Heart right ventricle (tissue), 16 donors: Measurements from ENCODE around the gene FGF9. TPM values are rescaled to one million over a fixed set of nuclear protein-coding genes. Genes with fewer than 3 reads are reported as not detected.

Experiments
- ATAC-seq, 8 donors: fragments of 200-7000 bp; cut with Tn5 transposase; one replicate each; pipeline ENCODE4 v1.9.1; 2020; ENCODE audit warnings: mild to moderate bottlenecking in 8 of 8, moderate library complexity in 8 of 8, moderate number of reproducible peaks in 1 of 8
- DNase-seq, 2 donors: peaks; one replicate each; pipeline ENCODE4 v3.0.0-alpha.2; 2020
- H3K27ac ChIP-seq, 10 donors: fragments of 200-600 bp; sonication (generic) in 2 of 10; one replicate each; pipeline versions ENCODE4 v1.5.0 to v1.8.0; 2020 to 2022; ENCODE audit warnings: mild to moderate bottlenecking in 3 of 10
- H3K27me3 ChIP-seq, 7 donors: fragments of 200-600 bp; one replicate each; pipeline ENCODE4 v1.8.0; 2021 to 2022; ENCODE audit warnings: mild to moderate bottlenecking in 2 of 7
- H3K36me3 ChIP-seq, 9 donors: fragments of 200-600 bp; sonication (generic) in 1 of 9; one replicate each; pipeline versions ENCODE4 v1.5.0 to v1.8.0; 2020 to 2022; ENCODE audit warnings: mild to moderate bottlenecking in 2 of 9
- H3K4me1 ChIP-seq, 9 donors: fragments of 200-600 bp; sonication (generic) in 1 of 9; one replicate each; pipeline versions ENCODE4 v1.5.0 to v1.8.0; 2020 to 2022; ENCODE audit warnings: mild to moderate bottlenecking in 4 of 9
- H3K4me3 ChIP-seq, 10 donors: fragments of 200-600 bp; sonication (generic) in 2 of 10; one replicate each; pipeline versions ENCODE4 v1.5.0 to v1.8.0; 2020 to 2022; ENCODE audit warnings: mild to moderate bottlenecking in 7 of 10, moderate library complexity in 2 of 10
- H3K9me3 ChIP-seq, 11 donors: fragments of 200-600 bp in 10 of 11; sonication (generic) in 2 of 11; one replicate each; pipeline versions ENCODE4 v1.5.0 to v1.8.0; 2013 to 2022; ENCODE audit warnings: mild to moderate bottlenecking in 2 of 11, control low read depth in 1 of 11, moderate library complexity in 1 of 11
- WGBS, 2 donors: extraction: QIAGEN DNeasy Blood & Tissue Kit; methylation state at CpG; one replicate each; pipeline ENCODE4 v1.1.7; 2013; ENCODE audit warnings: inconsistent platforms in 1 of 2; 5-methylcytosine and 5-hydroxymethylcytosine counted together
- intact Hi-C, 10 donors: fragments of 100-400 bp; cut with DNase I; formaldehyde crosslinking; loops; one replicate each; pipeline versions ENCODE4 v1.11.1 to v1.14.2; 2022
- polyA plus RNA-seq, 2 donors: library from polyadenylated mRNA; stranded (reverse); fragments of 200-250 nt; gene quantifications; one replicate each; pipeline ENCODE4 v1.2.3, GENCODE V29; 2013
- total RNA-seq, 10 donors: library from RNA; stranded (reverse); fragmentation: NEBNext Ultra II Directional in 3 of 10; extraction: Animal tissue kit (Norgen Biotek cat#: 25700) in 3 of 10; gene quantifications; one replicate each; pipeline versions ENCODE4 v1.2.1 to v1.2.4, GENCODE V29; 2021 to 2023
- TF ChIP-seq, protein P1 (sequence below), 9 donors: fragments of 200-600 bp; sonication (generic) in 2 of 9; IDR thresholded peaks; one replicate each; pipeline versions ENCODE4 v1.5.0 to v1.8.0; 2021 to 2022; ENCODE audit warnings: antibody characterized with exemption in 9 of 9, mild to moderate bottlenecking in 5 of 9, moderate library complexity in 1 of 9
- donor health status: Arrhythmogenic right ventricular cardiomyopathy.
- donor health status: ischemic (EF 13 %, LVEDD 7.1; RV severe dilation, severe dysfunction).
- donor health status: healthy with polysubstance abuse.
- donor health status: DM: no; HTN: yes; CAD: no.
- donor health status: DM: no; HTN: no; CAD: no.
- donor health status: ischemic (EF 25% LVEDD 6.9; RV normal size, moderate dysfunction).
- donor health status: ischemic (EF 25% LVEDD 5.7; RV mildly dilated, moderate dysfunction).
- donor health status: healthy.
- donor health status: DM: yes; HTN: yes; CAD: no.
- donor health status: Ischemic cardiomyopathy.
- donor health status: ischemic (EF 35%, LVEDD 5.7; RV mildly dilated, moderate dysfunction).
- donor health status: nonischemic (EF 11% LVEDD 7.7; RV severe dilation, severe dysfunction).
- donor health status: DM: yes; HTN: yes; CAD: no.
- donor health status: PGD.
- donor health status: ischemic (EF 29% LVEDD 5.4; RV normal size, mild dysfunction).
- donor health status: nonischemic (EF 23%, LVEDD 6.1; RV moderate dilation, normal function).

Gene FGF9
- total and polyA plus RNA-seq, 12 donors, result 0.96 to 14.0 (median 9.3) TPM

DNA sequence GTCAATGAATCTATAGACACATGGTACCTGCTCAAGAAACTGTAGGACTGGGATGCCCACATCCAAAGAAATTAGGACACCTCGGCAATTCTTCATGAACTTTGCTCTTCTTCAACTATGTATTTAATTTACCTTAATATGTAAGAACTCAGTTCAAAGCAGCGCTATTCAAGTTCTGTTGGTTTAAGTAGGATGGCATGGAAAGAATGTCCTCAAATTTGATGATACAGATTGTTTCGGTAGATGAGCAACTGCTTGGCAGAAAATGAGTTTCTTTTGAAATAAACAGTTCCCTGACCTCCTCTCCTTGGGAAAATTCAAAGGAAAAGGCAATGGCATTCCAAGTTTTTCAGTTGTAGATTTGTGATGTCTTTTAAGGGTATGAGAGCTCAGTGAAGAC lies 36.7 kb downstream of the FGF9 start:
- no peak for DNase-seq
- Histone ChIP-seq H3K27me3 (no peaks in the 10 kb centered on the region), H3K27ac (no peak overlapping the region), H3K4me3 (no peak overlapping the region), H3K4me1 (peaks cover 0 to 7% (median 0%) of the 10 kb centered on the region in 9 donors), H3K36me3 (no peaks in the 10 kb centered on the region), H3K9me3 (peaks cover 0 to 15% (median 0%) of the 10 kb centered on the region in 11 donors)
- TF ChIP-seq, protein P1, sequence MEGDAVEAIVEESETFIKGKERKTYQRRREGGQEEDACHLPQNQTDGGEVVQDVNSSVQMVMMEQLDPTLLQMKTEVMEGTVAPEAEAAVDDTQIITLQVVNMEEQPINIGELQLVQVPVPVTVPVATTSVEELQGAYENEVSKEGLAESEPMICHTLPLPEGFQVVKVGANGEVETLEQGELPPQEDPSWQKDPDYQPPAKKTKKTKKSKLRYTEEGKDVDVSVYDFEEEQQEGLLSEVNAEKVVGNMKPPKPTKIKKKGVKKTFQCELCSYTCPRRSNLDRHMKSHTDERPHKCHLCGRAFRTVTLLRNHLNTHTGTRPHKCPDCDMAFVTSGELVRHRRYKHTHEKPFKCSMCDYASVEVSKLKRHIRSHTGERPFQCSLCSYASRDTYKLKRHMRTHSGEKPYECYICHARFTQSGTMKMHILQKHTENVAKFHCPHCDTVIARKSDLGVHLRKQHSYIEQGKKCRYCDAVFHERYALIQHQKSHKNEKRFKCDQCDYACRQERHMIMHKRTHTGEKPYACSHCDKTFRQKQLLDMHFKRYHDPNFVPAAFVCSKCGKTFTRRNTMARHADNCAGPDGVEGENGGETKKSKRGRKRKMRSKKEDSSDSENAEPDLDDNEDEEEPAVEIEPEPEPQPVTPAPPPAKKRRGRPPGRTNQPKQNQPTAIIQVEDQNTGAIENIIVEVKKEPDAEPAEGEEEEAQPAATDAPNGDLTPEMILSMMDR (IDR thresholded peaks at IDR 0.05), result no peak
- intact Hi-C loops, result no loop called here
- WGBS, 2 donors, result 90 to 91% methylated on average over 3 of the region's 3 CpGs
- ATAC-seq, result no peak

DNA sequence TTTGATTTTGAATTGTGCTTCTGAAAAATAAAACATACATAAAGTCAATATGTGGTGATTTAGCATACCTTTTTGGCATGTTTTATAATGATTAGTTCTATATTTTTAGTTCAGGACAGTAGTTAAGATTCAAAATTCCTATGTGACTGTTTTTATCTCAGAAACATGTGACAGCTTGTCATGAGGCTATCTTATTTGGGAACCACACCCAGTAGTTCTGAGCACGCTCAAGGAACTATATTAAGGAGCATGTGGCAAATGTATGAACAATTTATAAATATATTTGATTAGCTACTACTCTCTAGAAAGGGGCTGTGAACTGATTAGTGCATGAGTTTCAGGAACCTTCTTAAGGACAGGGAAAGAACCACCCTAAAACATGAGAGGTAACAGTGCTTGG lies 38.8 kb downstream of the FGF9 start:
- 43 to 46% methylated on average over 1 of the region's 1 CpG for WGBS, 2 donors

DNA sequence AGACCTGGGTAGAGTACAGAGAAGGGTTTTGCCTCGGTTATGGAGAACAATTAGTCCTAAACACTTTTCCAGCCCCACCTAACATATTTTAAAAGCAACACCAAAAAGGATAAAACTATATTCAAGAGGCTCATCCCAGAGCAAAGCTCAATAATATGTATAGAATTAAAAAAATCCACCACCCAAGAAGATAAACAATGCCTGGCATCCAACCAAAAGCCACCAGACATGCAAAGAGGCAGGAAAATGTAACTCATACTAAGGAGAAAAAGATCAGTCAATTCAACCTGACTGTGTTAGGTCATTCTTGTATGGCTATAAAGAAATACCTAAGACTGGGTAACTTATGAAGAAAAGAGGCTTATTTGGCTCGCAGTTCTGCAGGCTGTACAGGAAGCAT lies 39.3 kb downstream of the FGF9 start:
- ATAC-seq, result no peak
- TF ChIP-seq, protein P1 (IDR thresholded peaks at IDR 0.05), result no peak
- WGBS, 2 donors, result 67 to 76% methylated on average over 2 of the region's 2 CpGs
- Histone ChIP-seq H3K9me3 (peaks cover 0 to 15% (median 0%) of the 10 kb centered on the region in 11 donors), H3K27me3 (no peaks in the 10 kb centered on the region), H3K4me3 (no peak overlapping the region), H3K4me1 (peaks cover 0 to 7% (median 0%) of the 10 kb centered on the region in 9 donors), H3K27ac (no peak overlapping the region), H3K36me3 (no peaks in the 10 kb centered on the region)
- intact Hi-C loops, result no loop called here
- DNase-seq, result no peak

More for the DNA sequence above, 38.8 kb downstream of the FGF9 start:
- Histone ChIP-seq H3K27me3 (no peaks in the 10 kb centered on the region), H3K4me1 (peaks cover 0 to 7% (median 0%) of the 10 kb centered on the region in 9 donors), H3K27ac (no peak overlapping the region), H3K36me3 (no peaks in the 10 kb centered on the region), H3K4me3 (no peak overlapping the region), H3K9me3 (peaks cover 0 to 15% (median 0%) of the 10 kb centered on the region in 11 donors)
- DNase-seq, result no peak
- intact Hi-C loops, result no loop called here
- TF ChIP-seq, protein P1 (IDR thresholded peaks at IDR 0.05), result no peak
- ATAC-seq, result no peak

DNA sequence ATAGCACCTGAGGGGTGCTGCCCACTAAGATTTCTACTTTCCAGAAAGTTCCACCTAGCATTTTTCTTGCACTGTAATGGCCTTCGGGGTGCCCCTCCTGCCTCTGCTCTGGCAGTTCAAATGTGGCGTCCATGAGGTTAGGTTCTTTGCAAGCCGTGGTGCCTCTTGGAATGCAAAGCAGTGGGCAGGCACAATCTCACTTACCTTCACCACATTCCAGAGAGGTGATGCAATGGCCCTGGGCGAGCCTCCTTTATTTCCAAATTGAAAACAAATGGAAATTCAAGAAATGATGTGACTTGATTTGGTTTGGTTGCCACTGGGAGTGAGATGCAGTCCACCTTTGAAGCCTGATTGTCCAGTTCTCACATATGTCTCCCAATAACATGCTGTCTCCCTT lies 46.9 kb downstream of the FGF9 start:
- Histone ChIP-seq H3K4me3 (no peak overlapping the region), H3K36me3 (no peaks in the 10 kb centered on the region), H3K9me3 (no peaks in the 10 kb centered on the region), H3K27me3 (peaks cover 0 to 10% (median 0%) of the 10 kb centered on the region in 7 donors), H3K27ac (no peak overlapping the region), H3K4me1 (no peaks in the 10 kb centered on the region)
- DNase-seq (no peak), ATAC-seq (no peak)
- 55 to 62% methylated on average over 4 of the region's 4 CpGs for WGBS, 2 donors
- TF ChIP-seq, protein P1 (IDR thresholded peaks at IDR 0.05), result no peak
- intact Hi-C loops, result no loop called here
